Left lung (tissue), 10 donors: ENCODE data around the gene RASSF5. TPM values are rescaled to one million over a fixed set of nuclear protein-coding genes. Genes with fewer than 3 reads are reported as not detected.

ENCODE experiments used
- ATAC-seq: fragments of 200-7000 bp; cut with Tn5 transposase; one replicate; pipeline ENCODE4 v1.9.1; 2020; ENCODE audit warnings: moderate library complexity
- DNase-seq, 4 donors: peaks; one replicate each; pipeline ENCODE4 v3.0.0-alpha.2; 2013 to 2020
- H3K27ac ChIP-seq, 2 donors: fragments of 200-600 bp; sonication (generic) in 1 of 2; one replicate each; pipeline versions ENCODE4 v1.5.0 to v1.8.0; 2020 to 2021
- H3K27me3 ChIP-seq, 2 donors: fragments of 200-600 bp; sonication (generic) in 1 of 2; one replicate each; pipeline versions ENCODE4 v1.5.0 to v1.8.0; 2020 to 2021
- H3K36me3 ChIP-seq, 2 donors: fragments of 200-600 bp; sonication (generic) in 1 of 2; one replicate each; pipeline versions ENCODE4 v1.5.0 to v1.8.0; 2020 to 2021
- H3K4me1 ChIP-seq, 2 donors: fragments of 200-600 bp; one replicate each; pipeline ENCODE4 v1.8.0; 2021
- H3K4me3 ChIP-seq, 2 donors: fragments of 200-600 bp; sonication (generic) in 1 of 2; one replicate each; pipeline versions ENCODE4 v1.5.0 to v1.8.0; 2020 to 2021; ENCODE audit warnings: mild to moderate bottlenecking in 1 of 2
- H3K9me3 ChIP-seq, 2 donors: fragments of 200-600 bp; sonication (generic) in 1 of 2; one replicate each; pipeline versions ENCODE4 v1.5.0 to v1.8.0; 2020 to 2021
- intact Hi-C, 2 donors: fragments of 100-400 bp; cut with DNase I; formaldehyde crosslinking; loops; one replicate each; pipeline versions ENCODE4 v1.11.2 to v1.14.2; 2022
- polyA plus RNA-seq, 6 donors: library from polyadenylated mRNA; unstranded; fragments of 120-200 nt; gene quantifications; one replicate each; pipeline ENCODE4 v1.2.1, GENCODE V29; 2013; ENCODE audit not compliant: insufficient read length in 6 of 6
- total RNA-seq, 2 donors: library from RNA; stranded (reverse); fragmentation: NEBNext Ultra II Directional; extraction: Animal tissue kit (Norgen Biotek cat#: 25700); gene quantifications; one replicate each; pipeline ENCODE4 v1.2.1, GENCODE V29; 2021
- TF ChIP-seq, protein P1 (sequence below), 2 donors: fragments of 200-600 bp; sonication (generic) in 1 of 2; IDR thresholded peaks; one replicate each; pipeline versions ENCODE4 v1.5.0 to v1.8.0; 2021; ENCODE audit warnings: antibody characterized with exemption in 2 of 2
- donor health status: DM: no; HTN: yes; CAD: no.
- donor health status: DM: no; HTN: no; CAD: no.

RASSF5 gene
- total and polyA plus RNA-seq, 8 donors = 5.8 to 40.9 (median 11.6) TPM

DNA sequence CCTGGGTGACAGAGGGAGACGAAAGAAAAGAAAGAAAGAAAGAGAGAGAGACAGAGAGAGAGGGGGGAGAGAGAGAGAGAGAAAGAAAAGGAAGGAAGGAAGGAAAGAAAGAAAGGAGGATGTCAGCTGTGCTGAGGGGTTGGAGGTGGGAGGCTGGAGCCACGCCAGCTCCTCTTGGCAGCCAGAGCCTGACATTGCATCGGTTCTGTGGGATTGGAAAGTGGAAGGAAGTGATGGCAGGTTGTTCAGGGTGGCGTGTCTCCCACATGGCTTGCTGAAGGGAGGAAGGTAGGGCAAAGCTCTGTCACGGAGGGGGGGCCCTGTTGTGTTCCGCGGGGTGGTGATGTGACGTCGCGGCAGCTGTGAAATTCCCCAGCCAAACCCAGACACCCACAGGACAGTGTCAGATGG is 74.2 kb downstream of the RASSF5 start:
- TF ChIP-seq, protein P1, sequence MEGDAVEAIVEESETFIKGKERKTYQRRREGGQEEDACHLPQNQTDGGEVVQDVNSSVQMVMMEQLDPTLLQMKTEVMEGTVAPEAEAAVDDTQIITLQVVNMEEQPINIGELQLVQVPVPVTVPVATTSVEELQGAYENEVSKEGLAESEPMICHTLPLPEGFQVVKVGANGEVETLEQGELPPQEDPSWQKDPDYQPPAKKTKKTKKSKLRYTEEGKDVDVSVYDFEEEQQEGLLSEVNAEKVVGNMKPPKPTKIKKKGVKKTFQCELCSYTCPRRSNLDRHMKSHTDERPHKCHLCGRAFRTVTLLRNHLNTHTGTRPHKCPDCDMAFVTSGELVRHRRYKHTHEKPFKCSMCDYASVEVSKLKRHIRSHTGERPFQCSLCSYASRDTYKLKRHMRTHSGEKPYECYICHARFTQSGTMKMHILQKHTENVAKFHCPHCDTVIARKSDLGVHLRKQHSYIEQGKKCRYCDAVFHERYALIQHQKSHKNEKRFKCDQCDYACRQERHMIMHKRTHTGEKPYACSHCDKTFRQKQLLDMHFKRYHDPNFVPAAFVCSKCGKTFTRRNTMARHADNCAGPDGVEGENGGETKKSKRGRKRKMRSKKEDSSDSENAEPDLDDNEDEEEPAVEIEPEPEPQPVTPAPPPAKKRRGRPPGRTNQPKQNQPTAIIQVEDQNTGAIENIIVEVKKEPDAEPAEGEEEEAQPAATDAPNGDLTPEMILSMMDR (IDR thresholded peaks at IDR 0.05) = no peak
- intact Hi-C loops = loop anchor here in 1 of 2 donors (5.0 kb wide), 1 partner anchor 34 kb away; no protein-coding TSS in a partner anchor
- no peak overlapping the region for H3K4me3 ChIP-seq
- peak overlapping the region in 1 of 2 donors; percentile 91 for H3K27ac ChIP-seq
- peaks cover 0 to 92% of the 10 kb centered on the region in 2 donors for H3K4me1 ChIP-seq
- H3K27me3 ChIP-seq = no peaks in the 10 kb centered on the region
- no peaks in the 10 kb centered on the region for H3K9me3 ChIP-seq
- DNase-seq (peak in 1 of 4 donors; percentile 81), ATAC-seq (peak; percentile 26)
- peaks cover 0 to 36% of the 10 kb centered on the region in 2 donors for H3K36me3 ChIP-seq

DNA sequence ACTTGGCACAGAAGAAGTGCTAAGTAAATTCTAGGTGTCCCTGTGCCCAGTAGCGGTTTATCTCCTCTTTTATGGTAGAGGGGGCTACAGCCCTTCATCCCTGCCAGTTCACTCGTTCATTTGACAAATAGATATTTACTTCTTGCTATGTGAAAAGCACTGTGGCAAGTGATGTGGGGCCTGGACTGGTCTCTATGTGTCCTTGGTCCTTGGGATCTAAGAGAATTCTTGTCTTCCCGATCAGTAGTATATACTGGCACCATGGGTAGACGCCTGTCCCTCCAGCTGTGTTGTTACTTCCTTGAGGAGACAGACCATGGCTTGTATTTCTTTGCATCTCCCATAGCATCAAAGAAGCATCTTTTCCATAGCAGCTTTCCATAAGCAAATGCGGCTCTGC is 75.2 kb downstream of the RASSF5 start:
- H3K27me3 ChIP-seq = no peaks in the 10 kb centered on the region
- H3K27ac ChIP-seq = peak overlapping the region in 1 of 2 donors; percentile 91
- ATAC-seq = no peak
- no peak overlapping the region for H3K4me3 ChIP-seq
- TF ChIP-seq, protein P1 (IDR thresholded peaks at IDR 0.05) = no peak
- intact Hi-C loops = loop anchor here in 1 of 2 donors (5.0 kb wide), 1 partner anchor 35 kb away; no protein-coding TSS in a partner anchor
- no peak for DNase-seq
- H3K9me3 ChIP-seq = no peaks in the 10 kb centered on the region
- H3K36me3 ChIP-seq = peaks cover 0 to 46% of the 10 kb centered on the region in 2 donors
- H3K4me1 ChIP-seq = peaks cover 0 to 82% of the 10 kb centered on the region in 2 donors

DNA sequence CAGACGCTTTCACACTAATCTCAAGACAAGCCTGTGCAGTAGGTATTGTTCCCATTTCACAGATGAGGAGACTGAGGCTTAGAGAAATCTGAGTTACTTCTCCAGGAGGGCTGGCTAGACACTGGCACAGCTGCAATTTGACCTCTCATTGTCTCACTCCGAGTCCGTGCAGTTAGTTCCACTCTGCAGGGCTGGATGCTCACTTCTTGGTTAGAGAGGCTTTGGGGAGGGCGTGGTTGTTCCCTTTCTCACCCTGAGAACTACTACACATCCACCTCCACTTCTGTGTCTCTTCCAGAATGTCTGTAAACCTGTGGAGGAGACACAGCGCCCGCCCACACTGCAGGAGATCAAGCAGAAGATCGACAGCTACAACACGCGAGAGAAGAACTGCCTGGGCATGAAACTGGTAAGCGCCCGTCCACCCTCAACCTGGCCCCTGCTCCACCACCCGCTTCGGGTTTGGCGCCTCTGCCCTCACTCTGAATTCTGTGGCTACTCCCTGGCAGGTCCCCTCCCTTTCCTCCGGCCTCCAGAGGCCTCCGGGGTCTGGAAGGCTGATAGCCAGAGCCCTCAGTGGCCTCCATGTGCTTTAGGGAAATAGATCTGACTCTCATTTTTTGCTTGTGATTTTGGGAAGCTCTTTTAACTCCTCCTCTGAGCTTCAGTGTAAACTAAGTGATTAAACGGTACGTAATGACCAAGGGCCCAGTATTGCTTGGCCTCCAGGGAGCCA is 75.8 kb downstream of the RASSF5 start:
- Histone ChIP-seq H3K4me1 (peaks cover 0 to 76% of the 10 kb centered on the region in 2 donors), H3K27ac (peak overlapping the region in 1 of 2 donors; percentile 91), H3K9me3 (no peaks in the 10 kb centered on the region), H3K4me3 (no peak overlapping the region), H3K36me3 (peaks cover 0 to 52% of the 10 kb centered on the region in 2 donors), H3K27me3 (no peaks in the 10 kb centered on the region)
- TF ChIP-seq, protein P1 (IDR thresholded peaks at IDR 0.05) = no peak
- ATAC-seq (no peak), DNase-seq (no peak)
- intact Hi-C loops = loop anchor here in 1 of 2 donors (5.0 kb wide), 1 partner anchor 36 kb away; no protein-coding TSS in a partner anchor

DNA sequence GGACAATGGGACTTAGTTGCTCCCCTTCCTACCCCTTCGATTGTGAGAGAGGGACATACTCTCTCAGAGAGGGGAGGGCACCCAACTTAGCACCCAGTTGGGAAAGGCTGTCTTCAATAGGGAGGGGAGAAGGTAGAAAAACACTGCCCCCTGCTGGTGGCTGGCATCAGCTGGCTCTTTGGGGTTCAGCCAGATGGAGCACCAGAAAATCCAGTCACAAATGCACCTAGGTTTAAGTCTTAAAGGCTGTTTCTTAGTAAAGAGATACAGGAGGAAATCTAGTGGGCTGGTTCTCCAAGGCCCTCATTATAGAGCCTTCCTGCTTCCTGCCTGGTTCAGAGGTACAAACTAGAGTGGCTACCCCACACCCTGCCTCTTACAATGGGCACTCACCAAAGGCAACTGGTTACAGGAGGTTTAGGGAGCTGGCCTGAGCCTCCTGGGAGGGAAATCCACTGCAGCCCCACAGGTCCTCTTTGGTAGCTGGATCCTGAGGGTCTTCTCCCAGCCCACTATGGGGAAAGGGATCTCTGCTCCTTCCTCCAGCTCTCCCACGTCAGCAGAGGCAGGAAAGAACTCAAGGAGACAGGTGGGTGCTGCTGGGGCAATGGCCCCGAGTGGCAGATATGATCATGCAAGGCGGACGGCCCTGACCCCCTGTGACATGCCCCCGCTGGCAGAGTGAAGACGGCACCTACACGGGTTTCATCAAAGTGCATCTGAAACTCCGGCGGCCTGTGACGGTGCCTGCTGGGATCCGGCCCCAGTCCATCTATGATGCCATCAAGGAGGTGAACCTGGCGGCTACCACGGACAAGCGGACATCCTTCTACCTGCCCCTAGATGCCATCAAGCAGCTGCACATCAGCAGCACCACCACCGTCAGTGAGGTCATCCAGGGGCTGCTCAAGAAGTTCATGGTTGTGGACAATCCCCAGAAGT is 76.6 kb downstream of the RASSF5 start:
- H3K27ac ChIP-seq = peak overlapping the region in 1 of 2 donors; percentile 91
- H3K36me3 ChIP-seq = peaks cover 0 to 60% of the 10 kb centered on the region in 2 donors
- peak; percentile 71 for ATAC-seq
- TF ChIP-seq, protein P1 (IDR thresholded peaks at IDR 0.05) = peak; percentile 86 to 96
- no peaks in the 10 kb centered on the region for H3K27me3 ChIP-seq
- H3K4me3 ChIP-seq = no peak overlapping the region
- DNase-seq = peak; percentile 56 to 87 (median 73)
- H3K4me1 ChIP-seq = peaks cover 0 to 74% of the 10 kb centered on the region in 2 donors
- H3K9me3 ChIP-seq = no peaks in the 10 kb centered on the region
- intact Hi-C loops = loop anchor here in 1 of 2 donors (5.0 kb wide), 1 partner anchor 37 kb away; no protein-coding TSS in a partner anchor
